ENCODE results near the gene RNF150. TPM values are rescaled to one million over a fixed set of nuclear protein-coding genes. Genes with fewer than 3 reads are reported as not detected.

RNF150 gene
- total and polyA plus RNA-seq, 8 donors: 0.31 to 88.1 (median 8.3) TPM

DNA sequence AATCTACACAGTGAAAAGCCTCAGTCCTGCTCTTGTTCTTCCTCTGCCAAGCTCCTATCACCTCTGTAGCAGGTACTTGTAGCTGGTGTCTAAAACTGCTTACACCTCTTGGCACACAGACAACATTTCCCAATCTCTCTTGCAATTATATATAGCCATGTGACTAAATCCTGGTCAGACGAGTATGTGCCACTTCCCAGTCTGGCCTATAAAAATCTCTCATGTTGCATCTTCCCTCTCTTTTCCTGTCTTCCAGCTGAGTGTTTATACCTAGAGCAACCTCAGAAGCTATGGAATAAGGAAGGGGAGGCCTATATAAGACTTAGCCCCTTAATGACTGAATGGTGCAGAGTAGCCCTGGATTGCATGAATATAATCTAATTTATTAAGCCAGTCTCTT is 105.8 kb downstream of the RNF150 start:
- TF ChIP-seq EP300 (IDR thresholded peaks at IDR 0.05) (no peak), POLR2A (IDR thresholded peaks at IDR 0.05) (no peak), POLR2AphosphoS5 (IDR thresholded peaks at IDR 0.05) (no peak)
- TF ChIP-seq, protein P1, sequence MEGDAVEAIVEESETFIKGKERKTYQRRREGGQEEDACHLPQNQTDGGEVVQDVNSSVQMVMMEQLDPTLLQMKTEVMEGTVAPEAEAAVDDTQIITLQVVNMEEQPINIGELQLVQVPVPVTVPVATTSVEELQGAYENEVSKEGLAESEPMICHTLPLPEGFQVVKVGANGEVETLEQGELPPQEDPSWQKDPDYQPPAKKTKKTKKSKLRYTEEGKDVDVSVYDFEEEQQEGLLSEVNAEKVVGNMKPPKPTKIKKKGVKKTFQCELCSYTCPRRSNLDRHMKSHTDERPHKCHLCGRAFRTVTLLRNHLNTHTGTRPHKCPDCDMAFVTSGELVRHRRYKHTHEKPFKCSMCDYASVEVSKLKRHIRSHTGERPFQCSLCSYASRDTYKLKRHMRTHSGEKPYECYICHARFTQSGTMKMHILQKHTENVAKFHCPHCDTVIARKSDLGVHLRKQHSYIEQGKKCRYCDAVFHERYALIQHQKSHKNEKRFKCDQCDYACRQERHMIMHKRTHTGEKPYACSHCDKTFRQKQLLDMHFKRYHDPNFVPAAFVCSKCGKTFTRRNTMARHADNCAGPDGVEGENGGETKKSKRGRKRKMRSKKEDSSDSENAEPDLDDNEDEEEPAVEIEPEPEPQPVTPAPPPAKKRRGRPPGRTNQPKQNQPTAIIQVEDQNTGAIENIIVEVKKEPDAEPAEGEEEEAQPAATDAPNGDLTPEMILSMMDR (IDR thresholded peaks at IDR 0.05): no peak
- Histone ChIP-seq H3K9me3 (no peaks in the 10 kb centered on the region), H3K4me1 (peaks cover 0 to 10% (median 3%) of the 10 kb centered on the region in 4 donors), H3K27me3 (no peaks in the 10 kb centered on the region), H3K27ac (peak overlapping the region in 2 of 5 donors; percentile 32 to 63), H3K36me3 (no peaks in the 10 kb centered on the region), H3K4me3 (no peak overlapping the region)
- DNase-seq: peak in 1 of 2 donors; percentile 22
- WGBS, 5 donors: 25 to 37% (median 29%) methylated on average over 1 of the region's 1 CpG
- intact Hi-C loops (cut with DNase I; ENCODE audit: low total_unique reads): no loop called here

DNA sequence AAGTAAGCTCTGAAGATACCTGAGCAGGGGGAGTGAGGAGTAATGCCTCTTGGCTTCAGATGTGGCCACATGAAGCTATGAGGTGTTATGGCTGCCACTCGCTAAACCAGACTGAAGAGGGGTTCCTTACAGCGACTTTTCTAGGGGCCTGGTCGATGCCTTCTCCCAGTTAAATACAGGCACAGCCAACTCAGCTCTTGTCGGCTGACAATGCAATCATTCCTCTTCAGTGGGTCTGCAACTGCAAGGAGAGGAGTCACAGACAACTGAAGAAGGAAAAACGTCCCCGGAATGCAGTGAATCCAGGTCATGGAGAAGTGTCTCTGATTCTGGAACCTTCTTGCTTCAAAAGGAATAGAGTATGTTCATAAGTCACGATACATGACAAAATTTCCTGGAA is 106.4 kb downstream of the RNF150 start:
- DNase-seq: no peak
- Histone ChIP-seq H3K9me3 (no peaks in the 10 kb centered on the region), H3K27me3 (no peaks in the 10 kb centered on the region), H3K4me1 (peaks cover 0 to 15% (median 6%) of the 10 kb centered on the region in 4 donors), H3K36me3 (no peaks in the 10 kb centered on the region), H3K4me3 (no peak overlapping the region), H3K27ac (peak overlapping the region in 3 of 5 donors; percentile 15 to 63 (median 16))
- 75 to 87% (median 85%) methylated on average over 7 of the region's 7 CpGs for WGBS, 5 donors
- TF ChIP-seq POLR2A (IDR thresholded peaks at IDR 0.05) (no peak), POLR2AphosphoS5 (IDR thresholded peaks at IDR 0.05) (no peak), EP300 (IDR thresholded peaks at IDR 0.05) (no peak)
- TF ChIP-seq, protein P1 (IDR thresholded peaks at IDR 0.05): no peak
- intact Hi-C loops (cut with DNase I; ENCODE audit: low total_unique reads): no loop called here

DNA sequence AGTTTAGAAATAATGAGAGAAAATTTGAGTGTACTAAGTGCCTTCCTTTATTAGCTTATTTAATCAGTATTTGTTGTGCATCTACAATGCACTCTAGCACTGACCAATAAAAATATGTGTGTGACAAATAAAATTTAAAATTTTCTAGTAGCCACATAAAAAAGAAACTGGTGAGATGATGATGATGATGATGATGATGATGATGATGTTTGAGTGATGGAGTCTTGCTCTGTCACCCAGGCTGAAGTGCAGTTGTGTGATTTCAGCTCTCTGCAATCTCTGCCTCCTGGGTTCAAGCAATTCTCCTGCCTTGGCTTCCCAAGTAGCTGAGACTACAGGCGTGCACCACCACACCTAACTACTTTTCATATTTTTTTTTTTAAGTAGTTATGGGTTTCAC is 110.2 kb downstream of the RNF150 start:
- H3K27me3 ChIP-seq: no peaks in the 10 kb centered on the region
- TF ChIP-seq, protein P1 (IDR thresholded peaks at IDR 0.05): no peak
- TF ChIP-seq POLR2AphosphoS5 (IDR thresholded peaks at IDR 0.05) (no peak), EP300 (IDR thresholded peaks at IDR 0.05) (no peak), POLR2A (IDR thresholded peaks at IDR 0.05) (no peak)
- peaks cover 0 to 37% (median 13%) of the 10 kb centered on the region in 4 donors for H3K4me1 ChIP-seq
- H3K27ac ChIP-seq: no peak overlapping the region
- WGBS, 5 donors: 72 to 100% (median 93%) methylated on average over 1 of the region's 1 CpG
- no peak for DNase-seq
- no peaks in the 10 kb centered on the region for H3K36me3 ChIP-seq
- H3K9me3 ChIP-seq: no peaks in the 10 kb centered on the region
- intact Hi-C loops (cut with DNase I; ENCODE audit: low total_unique reads): no loop called here
- H3K4me3 ChIP-seq: no peak overlapping the region

DNA sequence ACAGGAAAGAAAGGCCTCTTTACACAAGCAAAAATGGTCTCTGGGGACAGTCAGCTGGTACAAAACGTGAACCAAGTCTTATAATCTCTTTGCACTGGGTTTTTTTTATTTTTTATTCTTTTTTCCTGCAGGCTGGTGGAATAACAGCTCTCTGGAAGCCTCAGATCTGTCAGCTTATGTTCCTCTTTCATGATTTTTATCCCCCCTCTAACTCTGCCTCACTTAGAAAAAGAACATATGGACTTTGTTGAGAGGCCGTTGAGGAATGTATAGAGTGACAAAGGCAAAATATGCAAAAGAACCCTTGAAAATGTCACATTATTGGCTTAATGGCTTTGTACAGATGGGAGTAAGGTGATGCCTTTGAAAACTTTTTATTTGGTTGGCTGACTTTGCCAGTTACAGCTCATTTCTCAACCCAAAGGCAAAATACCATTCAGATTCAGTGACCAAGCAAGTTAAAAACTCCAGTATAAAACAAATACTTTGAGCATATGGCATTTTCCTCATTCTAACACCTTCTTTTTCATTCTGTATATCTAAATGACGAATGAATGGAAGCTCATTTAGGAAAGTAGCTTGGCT is 111.1 kb downstream of the RNF150 start:
- Histone ChIP-seq H3K4me1 (peaks cover 0 to 36% (median 10%) of the 10 kb centered on the region in 4 donors), H3K9me3 (no peaks in the 10 kb centered on the region), H3K27me3 (no peaks in the 10 kb centered on the region), H3K36me3 (no peaks in the 10 kb centered on the region), H3K4me3 (no peak overlapping the region), H3K27ac (no peak overlapping the region)
- DNase-seq: no peak
- TF ChIP-seq POLR2AphosphoS5 (IDR thresholded peaks at IDR 0.05) (no peak), EP300 (IDR thresholded peaks at IDR 0.05) (no peak), POLR2A (IDR thresholded peaks at IDR 0.05) (no peak)
- TF ChIP-seq, protein P1 (IDR thresholded peaks at IDR 0.05): no peak
- WGBS, 5 donors: 58 to 72% (median 61%) methylated on average over 3 of the region's 3 CpGs
- intact Hi-C loops (cut with DNase I; ENCODE audit: low total_unique reads): no loop called here

Measured in stomach (tissue), 9 donors.